ENCODE results near the gene TSHR.
A peak's percentile ranks its signal among the peaks of the same experiment; 100 is the strongest.
"Not testable (repeated sequence)": the region's sequence is repeated elsewhere in the genome, so short reads cannot be mapped to it uniquely, and the experiment has no call there.

Gene TSHR

DNA sequence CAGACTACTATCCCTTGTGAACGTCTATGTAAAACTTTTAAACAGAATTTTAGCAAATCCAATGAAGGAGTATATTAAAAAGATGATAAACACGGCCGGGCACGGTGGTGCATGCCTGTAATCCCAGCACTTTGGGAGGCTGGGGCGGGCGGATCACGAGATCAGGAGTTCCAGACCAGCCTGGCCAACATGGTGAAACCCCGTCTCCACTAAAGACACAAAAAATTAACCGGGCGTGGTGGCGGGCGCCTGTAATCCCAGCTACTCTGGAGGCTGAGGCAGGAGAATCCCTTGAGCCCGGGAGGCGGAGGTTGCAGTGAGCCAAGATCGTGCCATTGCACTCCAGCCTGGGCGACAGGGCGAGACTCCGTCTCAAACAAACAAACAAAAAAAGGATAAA, 2.2 kb upstream of the TSHR start:
- not testable (repeated sequence) for DNase-seq

DNA sequence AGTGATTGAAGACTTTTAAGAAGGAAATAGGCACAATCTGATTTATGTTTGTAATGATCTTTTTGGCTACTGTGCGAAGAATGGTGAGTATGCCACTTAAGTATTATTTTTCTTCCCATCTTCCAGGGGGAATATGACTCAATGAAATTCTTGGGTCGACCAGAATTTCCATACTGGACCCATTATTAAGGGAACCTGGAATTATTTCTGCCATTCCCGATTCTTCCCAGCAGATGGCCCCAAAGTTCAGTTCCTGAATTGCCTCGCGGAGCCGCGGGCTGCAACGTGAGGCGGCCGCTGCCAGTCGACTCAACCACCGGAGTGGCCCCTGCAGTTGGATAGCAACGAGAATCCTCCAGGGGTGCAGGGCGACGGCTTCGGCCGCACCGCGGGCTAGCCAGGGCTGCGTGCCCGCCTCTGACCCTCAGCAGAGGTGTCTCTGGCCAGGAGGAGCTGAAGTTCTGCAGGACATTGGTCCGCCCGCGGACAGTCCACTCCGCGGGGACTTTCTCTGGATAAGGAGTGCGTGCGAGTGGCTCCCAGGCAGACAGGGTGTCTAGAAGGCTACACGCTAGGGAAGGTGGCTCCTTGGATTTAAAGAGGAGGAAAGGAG, 628 bp upstream of the TSHR start:
- DNase-seq = peak; percentile 83

DNA sequence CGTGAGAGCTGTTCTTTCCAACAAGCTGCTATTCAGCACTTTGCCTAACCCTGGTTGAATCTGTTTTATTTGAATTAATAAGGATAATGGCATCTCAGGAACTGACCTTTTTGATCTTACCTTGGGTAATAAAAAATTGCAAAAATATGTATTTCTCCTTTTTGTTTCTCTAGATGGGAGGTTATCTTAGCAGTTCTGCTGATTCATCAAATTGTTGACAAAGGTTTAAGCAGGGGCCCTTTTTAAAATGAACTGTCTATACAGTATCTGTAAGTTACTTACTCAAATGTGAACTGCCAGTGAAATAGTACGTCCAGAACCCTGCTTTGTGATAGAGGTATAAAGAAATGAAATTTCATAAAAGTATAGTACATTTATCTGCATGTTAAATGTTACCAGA, 681 bp downstream of the TSHR start:
- DNase-seq = no peak

DNA sequence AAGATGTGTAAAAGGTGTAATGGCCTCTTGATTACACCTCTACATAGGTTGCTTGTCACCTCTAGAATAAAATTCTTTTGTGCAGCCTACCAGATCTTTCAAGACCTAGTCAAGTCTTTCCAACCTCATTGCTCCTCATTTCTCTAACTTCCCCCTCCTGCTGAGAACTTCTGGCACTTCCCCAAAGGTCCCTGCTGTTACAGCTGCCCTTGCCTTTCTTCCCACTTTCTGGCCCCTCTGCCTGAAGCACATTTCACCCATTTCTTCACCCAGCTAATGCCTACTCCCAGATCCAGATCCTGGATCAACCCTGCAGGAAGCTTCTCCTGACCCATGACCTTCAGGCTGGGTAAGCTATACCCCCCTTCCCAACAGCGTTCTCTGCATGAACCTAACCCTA, 1.5 kb downstream of the TSHR start:
- no peak for DNase-seq

DNA sequence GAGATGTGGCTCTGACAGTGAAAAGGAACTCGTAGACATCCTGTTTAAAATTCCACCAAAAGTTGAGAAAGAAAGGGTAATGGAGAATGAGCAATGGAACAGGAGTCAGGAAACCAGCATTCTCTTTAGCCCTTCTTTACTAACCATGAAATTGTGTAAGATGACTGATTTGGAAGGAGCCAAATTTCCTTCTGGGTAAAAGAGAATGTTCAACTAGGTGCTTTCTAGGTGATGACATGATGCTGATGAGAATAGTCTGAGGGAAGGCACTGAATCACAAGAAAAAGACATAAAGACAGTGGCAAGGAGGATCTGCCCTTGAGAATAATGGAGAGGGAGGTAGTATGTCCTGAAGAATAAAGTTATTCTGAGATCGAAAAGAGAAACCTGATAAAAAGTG, 2.2 kb downstream of the TSHR start:
- no peak for DNase-seq

DNA sequence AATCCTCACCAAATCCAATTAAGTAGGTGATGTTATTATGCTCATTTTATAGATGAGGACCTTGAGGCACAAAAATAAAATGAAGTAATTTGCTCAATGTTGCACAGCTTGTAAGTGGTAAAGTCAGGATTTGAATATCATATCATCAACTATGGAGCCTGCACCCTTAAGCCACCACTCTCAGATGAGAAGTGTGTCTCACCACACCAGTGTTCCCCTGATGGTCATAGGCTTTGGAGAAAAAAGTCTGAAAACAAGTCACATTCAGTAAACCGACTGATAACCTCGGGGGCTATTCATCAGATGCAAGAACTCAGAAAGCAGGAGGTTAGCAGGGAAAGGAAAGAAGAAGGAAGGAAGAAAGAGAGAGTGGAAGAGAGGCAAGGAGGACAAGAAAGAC, 2.8 kb downstream of the TSHR start:
- DNase-seq = no peak

DNA sequence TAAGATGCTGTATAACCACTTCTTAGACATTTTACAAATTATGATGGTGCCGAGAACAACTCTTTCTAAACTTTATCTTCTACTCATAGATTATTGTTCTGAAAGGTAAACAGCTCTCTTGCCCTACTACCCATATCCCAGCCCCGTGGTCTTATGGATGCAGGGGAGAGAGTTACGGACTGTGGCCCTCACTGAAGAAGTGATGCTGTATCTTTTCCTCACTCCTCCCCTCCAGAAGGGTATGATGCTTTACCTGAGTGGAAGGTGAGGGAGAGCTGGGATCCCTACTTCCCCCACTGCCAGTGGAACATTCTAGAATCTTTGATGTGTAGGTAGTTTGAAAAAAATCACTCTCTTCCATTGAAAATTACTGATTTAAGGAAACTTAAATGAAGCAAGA, 3.5 kb downstream of the TSHR start:
- DNase-seq = no peak

- peak; percentile 79 for DNase-seq
Measured at GRCh38 chr14:80959496-80959895, 4.1 kb downstream of the TSHR start.

DNA sequence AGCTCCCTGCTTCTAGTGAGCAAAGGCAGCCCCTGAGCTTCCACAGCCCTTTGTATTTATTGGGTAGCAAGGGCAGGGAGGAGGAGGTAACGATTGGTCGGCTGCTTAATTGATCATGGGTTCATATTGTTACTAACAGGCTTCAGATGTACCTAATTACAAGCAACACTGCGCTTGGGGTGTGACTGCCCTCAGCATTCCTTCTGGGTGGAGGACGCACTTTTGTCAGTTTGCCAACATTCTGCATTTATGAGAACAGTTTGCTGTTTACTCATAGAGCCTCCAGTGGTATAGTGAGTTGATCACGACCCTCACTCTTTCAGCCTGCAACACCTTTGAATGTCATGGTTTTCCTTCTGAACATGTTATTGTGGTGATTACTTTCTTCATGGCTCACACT, 9.6 kb downstream of the TSHR start:
- DNase-seq = no peak

DNA sequence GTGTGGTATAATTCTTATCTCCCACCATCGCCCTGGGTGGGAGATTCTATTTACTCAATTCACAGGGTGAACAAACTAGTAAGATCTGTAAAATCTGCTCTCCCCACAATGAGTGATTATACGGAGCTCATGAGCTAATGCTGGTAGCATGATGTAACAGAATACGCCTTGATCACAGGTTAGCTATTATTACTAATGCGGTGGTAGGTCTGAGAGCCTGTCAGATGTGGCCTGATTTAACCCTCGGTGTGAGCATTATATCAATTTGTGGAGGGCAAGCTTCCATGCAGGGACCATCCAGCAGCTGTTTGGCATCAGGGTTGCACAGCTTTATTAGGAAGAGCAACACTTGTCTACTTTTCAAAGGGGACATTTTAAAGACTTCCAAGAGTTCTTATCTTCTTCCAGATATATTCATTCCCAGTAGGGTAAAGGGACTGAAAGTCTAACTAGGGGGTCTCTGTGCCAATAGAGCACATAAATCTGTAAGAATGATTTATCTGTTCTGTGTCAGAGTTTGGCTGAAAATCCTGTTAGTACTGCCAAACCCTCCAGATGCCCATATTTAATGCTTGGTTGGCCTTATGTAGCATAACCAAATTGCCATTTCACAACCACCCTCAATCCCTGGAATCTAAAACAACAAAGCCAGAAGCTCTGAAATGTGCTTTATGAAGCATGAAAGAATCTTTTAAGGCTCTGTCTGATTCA, 18.7 kb downstream of the TSHR start:
- DNase-seq = peak; percentile 28

- no peak for DNase-seq
Measured at GRCh38 chr14:80974679-80975078, 19.3 kb downstream of the TSHR start.

DNA sequence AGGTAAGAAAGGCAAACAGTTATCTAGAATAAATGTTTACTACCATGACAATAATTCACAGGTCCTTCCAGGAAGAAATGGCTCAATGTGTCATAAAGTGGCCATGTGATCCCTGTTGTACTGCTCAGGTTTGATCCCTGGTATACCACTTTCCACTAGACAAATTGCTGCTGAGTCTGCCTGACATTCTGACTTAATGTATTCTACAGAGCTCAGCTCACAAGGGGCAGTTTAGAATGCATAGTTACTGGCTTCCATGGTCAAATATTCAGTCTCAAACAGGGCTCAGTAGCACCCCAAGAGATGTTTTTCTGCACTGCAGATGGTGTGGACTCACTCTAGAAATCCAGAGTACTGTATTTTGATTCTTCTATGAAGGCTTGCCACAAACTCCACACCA, 21.8 kb downstream of the TSHR start:
- no peak for DNase-seq

GRCh38 chr14:80978403-80978802, 23.0 kb downstream of the TSHR start:
- DNase-seq = no peak

DNA sequence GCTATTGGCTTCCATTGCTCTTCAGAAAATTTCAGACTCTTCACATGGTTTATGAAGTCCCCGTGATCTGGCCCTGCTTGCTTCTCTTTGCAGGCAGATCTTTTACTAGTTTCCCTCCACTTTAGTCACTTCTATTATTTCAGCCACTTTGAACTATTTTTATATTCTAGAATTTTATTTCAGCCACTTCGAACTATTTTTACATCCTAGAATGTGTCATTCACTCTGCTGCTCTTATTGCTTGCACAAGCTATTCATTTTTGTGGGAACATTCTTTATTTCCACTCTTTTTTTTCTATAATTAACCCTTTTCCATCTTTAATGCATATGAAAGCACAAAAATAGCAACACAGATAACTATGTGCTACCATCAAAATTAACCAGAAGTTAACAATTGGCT, 24.5 kb downstream of the TSHR start:
- DNase-seq = no peak

GRCh38 chr14:80981156-80981555, 25.7 kb downstream of the TSHR start:
- DNase-seq = no peak

DNA sequence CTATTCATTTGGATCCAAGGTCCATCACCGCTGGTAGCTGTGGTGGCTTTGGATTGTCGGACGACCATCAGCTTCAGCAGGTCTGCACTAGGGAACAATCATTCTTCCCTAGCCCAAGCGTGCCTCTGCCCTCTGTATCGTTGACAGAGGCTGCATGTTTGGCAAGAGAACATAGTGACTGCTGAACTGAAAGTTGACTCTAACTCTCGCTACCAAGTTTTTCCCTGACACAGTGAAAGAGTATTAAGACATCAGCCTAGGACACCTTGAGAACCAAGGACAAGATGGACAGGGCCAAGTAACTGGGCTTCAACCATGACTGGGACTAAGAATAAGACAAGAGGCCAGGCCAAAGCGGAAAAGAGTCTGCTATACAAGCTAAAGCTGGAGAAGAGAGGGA, 26.3 kb downstream of the TSHR start:
- DNase-seq = no peak

GRCh38 chr14:80982711-80983110, 27.3 kb downstream of the TSHR start:
- no peak for DNase-seq

DNA sequence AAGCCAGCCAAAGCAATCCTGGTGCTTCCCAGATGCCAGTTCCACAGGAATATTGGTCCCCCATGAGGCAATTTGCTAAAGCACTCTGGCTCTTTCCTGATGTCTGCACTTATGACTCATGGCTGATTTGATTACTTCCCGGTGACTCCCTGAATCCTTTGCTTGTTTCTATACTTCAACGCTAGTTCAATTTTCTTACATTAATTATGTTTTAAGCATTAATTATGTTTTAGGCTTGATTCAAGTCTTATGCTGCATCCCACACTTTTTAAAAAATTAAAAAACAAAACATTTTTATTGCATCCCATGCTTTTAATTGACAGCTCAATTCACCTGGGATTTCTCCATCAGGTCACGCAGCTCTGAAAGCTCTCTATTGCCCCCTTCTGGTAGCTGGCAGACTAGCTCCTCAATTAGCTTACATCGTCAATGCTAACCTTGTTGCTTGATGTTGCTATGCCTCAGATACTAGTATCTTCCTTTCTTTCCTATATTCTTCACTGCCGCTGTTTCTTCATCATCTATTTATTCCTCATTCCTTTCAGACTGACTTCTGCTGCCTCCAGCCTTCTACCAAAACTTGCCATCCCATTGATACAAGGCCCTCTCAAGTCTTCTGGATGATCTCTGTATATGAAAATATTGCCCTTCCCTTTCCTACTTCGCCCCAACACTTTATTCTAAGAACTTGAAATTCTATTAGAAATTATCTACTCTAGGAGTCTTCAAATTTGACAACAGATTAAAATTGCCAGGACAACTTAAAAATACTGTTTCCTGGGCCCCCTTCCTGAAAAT, 32.0 kb downstream of the TSHR start:
- DNase-seq = peak; percentile 77

DNA sequence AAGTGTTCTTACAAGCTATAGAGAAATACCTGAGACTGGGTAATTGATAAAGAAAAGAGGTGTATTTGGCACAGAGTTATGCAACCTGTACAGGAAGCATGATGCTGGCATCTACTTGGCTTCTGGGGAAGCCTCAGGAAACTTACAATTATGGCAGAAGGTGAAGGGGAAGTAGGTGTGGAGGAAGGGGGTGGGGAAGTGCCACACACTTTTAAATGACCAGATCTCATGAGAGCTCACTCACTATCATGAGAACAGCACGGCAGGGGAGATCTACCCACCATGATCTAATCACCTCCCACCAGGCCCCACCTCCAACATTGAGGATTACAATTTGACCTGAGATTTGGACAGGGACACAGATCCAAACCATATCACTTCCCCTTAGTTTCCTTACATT, 32.8 kb downstream of the TSHR start:
- no peak for DNase-seq

DNA sequence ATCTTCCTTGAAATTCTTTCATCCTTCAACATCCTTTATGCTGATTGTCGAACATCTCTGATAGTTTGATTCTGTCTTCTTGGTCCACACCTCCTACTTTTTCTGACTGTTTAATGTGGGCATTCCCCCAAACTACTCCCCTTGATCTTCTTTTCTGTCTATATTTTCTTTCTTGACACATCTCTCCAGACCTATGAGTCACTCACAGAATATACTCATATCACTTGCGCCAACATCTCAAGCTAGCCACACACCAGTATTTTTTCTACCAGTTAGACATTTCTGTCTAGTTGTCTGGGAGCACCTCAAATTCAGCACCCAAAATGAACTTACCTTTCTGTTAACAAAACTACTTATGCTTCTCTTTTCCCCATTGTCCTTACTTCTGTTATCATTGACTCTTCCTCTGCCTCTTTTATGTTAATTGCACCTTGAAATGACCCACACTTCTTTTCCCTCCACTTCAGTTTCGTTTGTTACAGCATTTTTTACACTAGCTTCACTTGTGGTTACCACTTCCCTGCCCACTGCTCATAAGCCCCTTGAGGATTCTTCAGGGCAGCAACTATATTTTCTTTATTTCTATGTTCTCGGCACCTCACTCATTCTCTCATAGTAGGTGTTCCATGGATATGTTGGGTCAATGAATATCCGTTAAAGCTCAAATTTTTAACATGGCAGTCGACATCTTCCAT, 33.5 kb downstream of the TSHR start:
- no peak for DNase-seq

DNA sequence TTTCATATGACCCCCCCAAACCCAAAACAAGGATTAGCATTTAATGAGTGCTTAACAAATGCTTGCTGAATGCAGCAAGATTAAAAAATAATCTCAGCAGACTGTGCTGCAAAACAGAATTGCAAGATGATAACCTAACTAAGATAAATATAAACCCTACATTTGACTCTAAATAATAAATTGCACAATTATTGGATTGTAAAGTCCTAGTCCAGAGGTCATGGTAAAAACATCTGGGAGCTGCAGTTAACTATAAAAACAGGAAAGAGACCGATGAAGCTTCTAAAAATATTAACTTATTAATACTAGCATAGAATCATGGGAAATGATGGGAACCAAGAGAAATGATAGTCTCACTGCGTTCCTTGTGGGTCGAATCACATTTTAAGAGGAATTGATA, 37.2 kb downstream of the TSHR start:
- DNase-seq = no peak

DNA sequence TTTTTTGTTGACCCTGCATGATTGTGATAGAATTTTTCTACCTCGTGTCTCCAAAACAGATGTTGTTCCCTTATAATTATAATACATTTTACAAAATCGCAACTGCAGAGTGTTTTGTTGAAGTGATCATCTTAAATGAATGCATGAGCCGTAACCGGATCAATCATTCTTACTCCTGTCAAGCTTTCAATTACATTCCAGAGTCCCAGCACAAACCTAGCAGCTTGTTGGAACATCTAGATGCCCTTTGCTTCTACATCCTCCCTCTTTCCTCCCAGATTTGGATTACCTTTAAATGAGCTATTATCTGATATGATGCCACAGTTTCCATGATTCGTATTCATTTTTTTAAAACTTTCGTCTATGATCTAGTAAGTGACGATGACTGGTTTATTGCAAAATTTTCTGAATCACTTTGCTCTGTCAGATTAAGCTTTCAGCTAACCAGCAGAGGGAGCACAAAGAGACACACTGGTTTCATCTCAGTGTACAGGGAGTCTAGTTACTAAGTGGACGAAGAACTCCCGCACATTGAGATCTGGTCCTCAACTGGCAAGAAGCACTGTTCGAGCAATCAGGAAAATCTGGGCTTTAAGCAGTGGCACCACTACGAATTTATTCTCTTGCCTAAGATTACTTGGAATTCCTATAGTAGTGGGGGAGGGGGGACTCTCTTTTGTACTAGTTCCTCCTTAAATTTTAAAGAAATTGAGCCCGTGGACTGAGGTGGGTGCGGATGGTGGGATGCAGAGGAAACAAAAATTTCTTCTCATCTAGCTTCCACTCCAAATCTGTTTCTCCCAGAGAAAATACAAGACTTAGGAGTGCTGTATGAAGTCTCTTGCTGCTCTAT, 40.9 kb downstream of the TSHR start:
- DNase-seq = peak; percentile 60

- no peak for DNase-seq
Measured at GRCh38 chr14:81001447-81001846, 46.0 kb downstream of the TSHR start.
